GM13977 (cell line): ENCODE measurements around the gene SLAMF8.

Source experiments
- DNase-seq: peaks from one replicate; pipeline ENCODE4 v3.0.0; 2012; ENCODE audit warnings: low spot score
- in situ Hi-C: fragments of 300-500 bp; cut with MboI; formaldehyde crosslinking; loops from one replicate; pipeline ENCODE4 v1.12.0; 2022; ENCODE audit warnings: low sequenced_read_pairs, low pct_unique_long_range_greater_than_20kb, mixed read lengths, inconsistent platforms; ENCODE audit not compliant: unreplicated experiment
- TF ChIP-seq, protein P1 (sequence below): IDR thresholded peaks from 2 replicates; pipeline ENCODE4 v1.5.1; 2012; ENCODE audit warnings: mild to moderate bottlenecking, control low read depth; ENCODE audit not compliant: insufficient read depth; ENCODE audit errors: extremely low read depth, missing control alignments

SLAMF8 gene

DNA sequence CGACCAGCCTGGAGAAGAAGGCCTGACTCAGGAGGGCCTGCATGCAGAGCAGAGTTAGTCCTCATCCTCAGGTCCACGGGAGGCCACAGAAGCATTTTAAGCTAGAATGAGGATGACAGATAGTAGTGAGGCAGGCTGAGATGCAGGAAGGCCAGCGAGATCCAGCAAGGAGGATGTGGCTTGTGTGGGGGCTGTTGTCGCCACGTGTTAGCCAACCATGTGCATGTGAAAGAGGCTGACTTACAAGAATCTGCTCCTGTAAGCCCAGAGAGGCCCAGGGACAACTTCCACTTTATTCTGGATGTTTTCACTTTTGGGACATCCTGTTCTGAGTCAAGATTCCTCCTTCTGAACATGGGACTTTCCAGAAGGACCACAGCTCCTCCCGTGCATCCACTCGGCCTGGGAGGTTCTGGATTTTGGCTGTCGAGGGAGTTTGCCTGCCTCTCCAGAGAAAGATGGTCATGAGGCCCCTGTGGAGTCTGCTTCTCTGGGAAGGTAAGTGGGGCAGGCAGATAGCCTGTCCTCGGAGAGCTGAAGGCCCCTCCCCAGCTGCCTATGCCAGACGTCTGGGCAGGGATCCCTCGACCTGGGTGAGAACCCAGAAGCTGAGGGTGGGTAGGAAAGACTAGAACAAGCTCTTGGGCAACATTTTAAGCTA lies at the start of gene SLAMF8:
Gene SLAMF8, plus strand, starts transcription at position 433 of the 661 bp plus-strand sequence. Its CDS starts 26 bp downstream, at position 459.
- in situ Hi-C loops: no loop called here
- peak; percentile 43 for DNase-seq
- TF ChIP-seq, protein P1, sequence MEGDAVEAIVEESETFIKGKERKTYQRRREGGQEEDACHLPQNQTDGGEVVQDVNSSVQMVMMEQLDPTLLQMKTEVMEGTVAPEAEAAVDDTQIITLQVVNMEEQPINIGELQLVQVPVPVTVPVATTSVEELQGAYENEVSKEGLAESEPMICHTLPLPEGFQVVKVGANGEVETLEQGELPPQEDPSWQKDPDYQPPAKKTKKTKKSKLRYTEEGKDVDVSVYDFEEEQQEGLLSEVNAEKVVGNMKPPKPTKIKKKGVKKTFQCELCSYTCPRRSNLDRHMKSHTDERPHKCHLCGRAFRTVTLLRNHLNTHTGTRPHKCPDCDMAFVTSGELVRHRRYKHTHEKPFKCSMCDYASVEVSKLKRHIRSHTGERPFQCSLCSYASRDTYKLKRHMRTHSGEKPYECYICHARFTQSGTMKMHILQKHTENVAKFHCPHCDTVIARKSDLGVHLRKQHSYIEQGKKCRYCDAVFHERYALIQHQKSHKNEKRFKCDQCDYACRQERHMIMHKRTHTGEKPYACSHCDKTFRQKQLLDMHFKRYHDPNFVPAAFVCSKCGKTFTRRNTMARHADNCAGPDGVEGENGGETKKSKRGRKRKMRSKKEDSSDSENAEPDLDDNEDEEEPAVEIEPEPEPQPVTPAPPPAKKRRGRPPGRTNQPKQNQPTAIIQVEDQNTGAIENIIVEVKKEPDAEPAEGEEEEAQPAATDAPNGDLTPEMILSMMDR: no peak

- in situ Hi-C loops: loop anchor here (25.0 kb wide), 1 partner anchor 234 kb away; no protein-coding TSS in a partner anchor
- no peak for DNase-seq
- TF ChIP-seq, protein P1: no peak
Observed at GRCh38 chr1:159778266-159778665, 48.4 kb upstream of the SLAMF8 start.

DNA sequence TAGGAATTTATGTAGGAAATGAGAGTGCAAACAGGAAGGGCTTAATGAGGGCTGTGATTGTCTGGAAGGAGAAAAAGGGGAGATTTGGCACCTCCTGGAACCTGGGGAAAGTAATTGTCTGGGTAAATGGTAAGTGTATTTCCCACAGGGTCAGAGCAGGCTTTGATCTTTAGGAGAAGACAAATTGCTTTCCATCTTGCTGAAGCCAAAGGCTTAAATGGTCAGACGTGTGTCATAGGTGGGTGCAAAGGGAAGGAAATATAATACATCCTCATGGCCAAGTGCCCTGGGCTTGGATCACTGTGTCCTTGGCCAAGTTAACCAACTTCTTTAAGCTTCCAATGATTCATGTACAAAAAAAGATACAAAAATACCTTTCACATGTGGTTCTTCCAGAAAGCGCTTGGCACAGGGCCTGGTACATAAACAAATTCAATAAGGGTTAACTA lies 47.2 kb upstream of the SLAMF8 start:
- TF ChIP-seq, protein P1: no peak
- in situ Hi-C loops: loop anchor here (25.0 kb wide), 1 partner anchor 233 kb away; no protein-coding TSS in a partner anchor
- no peak for DNase-seq

GRCh38 chr1:159780583-159781582 lies 45.8 kb upstream of the SLAMF8 start, which contains the start of gene DUSP23:
DUSP23 (plus strand) TSS chr1:159780962; CDS start chr1:159781101, 139 bp downstream.
- DNase-seq: peak; percentile 97
- in situ Hi-C loops: loop anchor here (25.0 kb wide), 1 partner anchor 231 kb away; no protein-coding TSS in a partner anchor
- TF ChIP-seq, protein P1: peak; percentile 71

- no peak for DNase-seq
- TF ChIP-seq, protein P1: no peak
- in situ Hi-C loops: loop anchor here (25.0 kb wide), 1 partner anchor 230 kb away; no protein-coding TSS in a partner anchor
Observed at GRCh38 chr1:159781992-159782391, 44.7 kb upstream of the SLAMF8 start.

GRCh38 chr1:159783724-159784123 lies 42.9 kb upstream of the SLAMF8 start:
- no peak for DNase-seq
- in situ Hi-C loops: loop anchor here (25.0 kb wide), 1 partner anchor 229 kb away; no protein-coding TSS in a partner anchor

More at GRCh38 chr1:159783724-159784123, 42.9 kb upstream of the SLAMF8 start:
- TF ChIP-seq, protein P1: no peak
